Neural cell (in vitro differentiated cells): Measurements from ENCODE around the gene MAPK8IP3. TPM values are rescaled to one million over a fixed set of nuclear protein-coding genes. Genes with fewer than 3 reads are reported as not detected.

Experiments
- H2AFZ ChIP-seq: fragments of 200-600, 300-800 bp; sonication (generic), shearing (Covaris generic); 2 replicates; pipeline ENCODE4 v1.6.0; 2014; ENCODE audit warnings: low read depth, mild to moderate bottlenecking, antibody characterized with exemption, low read length, moderate library complexity
- H3F3A ChIP-seq: fragments of 200-600 bp; shearing (Covaris generic); 2 replicates; pipeline ENCODE4 v1.6.1; 2016; ENCODE audit warnings: mild to moderate bottlenecking, moderate library complexity, mixed read lengths, antibody characterized with exemption, low read length; ENCODE audit not compliant: insufficient read depth, poor library complexity, severe bottlenecking
- H3K27ac ChIP-seq: fragments of 200-600, 300-800 bp; sonication (generic), shearing (Covaris generic); 2 replicates; pipeline ENCODE4 v1.5.1; 2014; ENCODE audit warnings: mild to moderate bottlenecking, low read length, moderate library complexity
- H3K27me3 ChIP-seq: fragments of 300-800, 200-600 bp; sonication (generic), shearing (Covaris generic); 2 replicates; pipeline ENCODE4 v1.6.0; 2014; ENCODE audit warnings: mild to moderate bottlenecking, low read depth, low read length, moderate library complexity; ENCODE audit not compliant: insufficient read depth
- H3K36me3 ChIP-seq: fragments of 300-800, 200-600 bp; sonication (generic), shearing (Covaris generic); 2 replicates; pipeline ENCODE4 v1.5.1; 2014; ENCODE audit warnings: mild to moderate bottlenecking, antibody characterized with exemption, low read length, moderate library complexity; ENCODE audit not compliant: insufficient read depth
- H3K4me2 ChIP-seq: fragments of 300-800, 200-600 bp; sonication (generic), shearing (Covaris generic); 2 replicates; pipeline ENCODE4 v1.6.0; 2014; ENCODE audit warnings: mild to moderate bottlenecking, low read length
- H3K4me3 ChIP-seq: fragments of 300-800, 200-600 bp; sonication (generic), shearing (Covaris generic); 2 replicates; pipeline ENCODE4 v1.5.1; 2014; ENCODE audit warnings: mild to moderate bottlenecking, low read length, moderate library complexity
- H3K79me2 ChIP-seq: fragments of 200-600 bp; shearing (Covaris generic); replicated peaks from 2 replicates; pipeline ENCODE4 v1.6.0; 2014; ENCODE audit warnings: mild to moderate bottlenecking, low read length, moderate library complexity; ENCODE audit not compliant: insufficient read depth
- H3K9ac ChIP-seq: fragments of 300-800, 200-600 bp; sonication (generic), shearing (Covaris generic); 2 replicates; pipeline ENCODE4 v1.6.1; 2016; ENCODE audit warnings: mild to moderate bottlenecking, low read length, mixed read lengths
- H3K9me2 ChIP-seq: fragments of 200-600 bp; shearing (Covaris generic); 2 replicates; pipeline ENCODE4 v1.6.1; 2016; ENCODE audit warnings: mild to moderate bottlenecking, low read length, mixed read lengths; ENCODE audit not compliant: insufficient read depth
- H3K9me3 ChIP-seq: fragments of 200-600, 300-800 bp; sonication (generic), shearing (Covaris generic); 2 replicates; pipeline ENCODE4 v1.6.1; 2016; ENCODE audit warnings: mild to moderate bottlenecking, mixed run types, low read length, moderate library complexity, mixed read lengths
- H4K20me1 ChIP-seq: fragments of 200-600 bp; shearing (Covaris generic); 2 replicates; pipeline ENCODE4 v1.6.1; 2016; ENCODE audit warnings: mild to moderate bottlenecking, mixed run types; ENCODE audit not compliant: insufficient read depth
- EP300 ChIP-seq: fragments of 450-650 bp; conservative IDR thresholded peaks from 2 replicates; pipeline ENCODE4 v1.6.1; 2014; ENCODE audit warnings: antibody characterized with exemption, mild to moderate bottlenecking, moderate library complexity; ENCODE audit not compliant: poor library complexity, severe bottlenecking
- EZH2 ChIP-seq: fragments of 200-600, 300-800 bp; shearing (Covaris generic), sonication (generic); IDR thresholded peaks from 2 replicates; pipeline ENCODE4 v1.6.1; 2014; ENCODE audit warnings: antibody characterized with exemption, low read length, borderline replicate concordance, mild to moderate bottlenecking; ENCODE audit not compliant: insufficient read depth, poor library complexity, severe bottlenecking
- MXI1 ChIP-seq: fragments of 450-650 bp; conservative IDR thresholded peaks from 2 replicates; pipeline ENCODE4 v1.6.1; 2014; ENCODE audit warnings: antibody characterized with exemption, mild to moderate bottlenecking; ENCODE audit not compliant: poor library complexity, severe bottlenecking
- POLR2AphosphoS5 ChIP-seq: IDR thresholded peaks from 2 replicates; pipeline ENCODE4 v1.6.1; 2012
- RAD21 ChIP-seq: fragments of 450-650 bp; conservative IDR thresholded peaks from 2 replicates; pipeline ENCODE4 v1.6.1; 2014; ENCODE audit warnings: antibody characterized with exemption, mild to moderate bottlenecking, moderate library complexity
- SMC3 ChIP-seq: fragments of 450-650 bp; conservative IDR thresholded peaks from 2 replicates; pipeline ENCODE4 v1.6.1; 2014; ENCODE audit warnings: antibody characterized with exemption, mild to moderate bottlenecking, moderate library complexity; ENCODE audit not compliant: poor library complexity
- TAF1 ChIP-seq: IDR thresholded peaks from 2 replicates; pipeline ENCODE4 v1.6.1; 2012; ENCODE audit warnings: low read depth
- polyA plus RNA-seq: library from polyadenylated mRNA; depleted of rRNA; stranded (reverse); fragments of >200 nt; gene quantifications from 2 replicates; pipeline ENCODE4 v1.2.3, GENCODE V29; 2014
- TF ChIP-seq, protein P1 (sequence below): fragments of 450-650 bp; IDR thresholded peaks from 2 replicates; pipeline ENCODE4 v1.5.1; 2014; ENCODE audit warnings: antibody characterized with exemption, mild to moderate bottlenecking, moderate library complexity; ENCODE audit not compliant: poor library complexity, severe bottlenecking
- TF ChIP-seq, protein P2 (sequence below): IDR thresholded peaks from 2 replicates; pipeline ENCODE4 v1.6.1; 2012; ENCODE audit warnings: borderline replicate concordance

The MAPK8IP3 gene
- polyA plus RNA-seq, 1 donor from 2014 or later = 51.0 TPM

DNA sequence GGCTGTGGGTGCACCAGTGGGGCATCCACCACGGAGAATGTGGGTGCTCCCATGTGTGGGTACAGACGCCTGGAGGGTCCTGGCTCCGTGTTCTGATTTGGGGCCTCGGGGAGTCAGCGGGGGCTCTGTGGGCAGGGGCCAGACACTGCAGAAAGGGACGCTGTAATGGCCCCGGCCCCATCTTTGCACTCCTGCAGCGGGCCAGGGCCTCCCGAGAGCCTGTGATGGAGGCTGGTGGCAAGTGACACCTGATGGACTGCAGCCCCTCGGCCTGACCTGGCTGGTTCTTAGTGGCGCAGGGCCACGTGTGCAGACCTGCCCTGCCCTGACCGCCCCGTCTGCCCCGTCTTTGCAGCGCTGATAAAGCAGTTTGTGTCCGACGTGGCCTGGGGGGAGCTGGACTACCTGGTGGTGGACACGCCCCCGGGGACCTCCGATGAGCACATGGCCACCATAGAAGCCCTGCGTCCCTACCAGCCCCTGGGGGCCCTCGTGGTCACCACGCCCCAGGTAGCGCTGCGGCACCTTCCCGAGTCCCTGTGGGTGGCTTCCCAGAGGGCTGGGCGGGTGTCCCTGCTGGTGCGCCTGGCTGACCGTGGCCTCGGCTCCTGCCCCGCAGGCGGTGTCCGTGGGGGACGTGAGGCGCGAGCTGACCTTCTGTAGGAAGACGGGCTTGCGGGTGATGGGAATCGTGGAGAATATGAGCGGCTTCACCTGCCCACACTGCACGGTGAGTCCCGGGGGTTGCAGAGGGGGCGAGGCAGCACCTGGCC lies 81.5 kb downstream of the MAPK8IP3 start:
- no peak overlapping the region for H3K27ac ChIP-seq
- H3K9me3 ChIP-seq = no peaks in the 10 kb centered on the region
- no peak overlapping the region for H3K9ac ChIP-seq
- peaks cover 16% of the 10 kb centered on the region for H3K79me2 ChIP-seq
- H2AFZ ChIP-seq = no peak overlapping the region
- H3K27me3 ChIP-seq = no peaks in the 10 kb centered on the region
- H4K20me1 ChIP-seq = no peaks in the 10 kb centered on the region
- H3K9me2 ChIP-seq = no peaks in the 10 kb centered on the region
- no peaks in the 10 kb centered on the region for H3K36me3 ChIP-seq
- no peak overlapping the region for H3K4me2 ChIP-seq
- TF ChIP-seq SMC3 (no peak), TAF1 (no peak), MXI1 (no peak), RAD21 (no peak), EZH2 (no peak)
- TF ChIP-seq, protein P1, sequence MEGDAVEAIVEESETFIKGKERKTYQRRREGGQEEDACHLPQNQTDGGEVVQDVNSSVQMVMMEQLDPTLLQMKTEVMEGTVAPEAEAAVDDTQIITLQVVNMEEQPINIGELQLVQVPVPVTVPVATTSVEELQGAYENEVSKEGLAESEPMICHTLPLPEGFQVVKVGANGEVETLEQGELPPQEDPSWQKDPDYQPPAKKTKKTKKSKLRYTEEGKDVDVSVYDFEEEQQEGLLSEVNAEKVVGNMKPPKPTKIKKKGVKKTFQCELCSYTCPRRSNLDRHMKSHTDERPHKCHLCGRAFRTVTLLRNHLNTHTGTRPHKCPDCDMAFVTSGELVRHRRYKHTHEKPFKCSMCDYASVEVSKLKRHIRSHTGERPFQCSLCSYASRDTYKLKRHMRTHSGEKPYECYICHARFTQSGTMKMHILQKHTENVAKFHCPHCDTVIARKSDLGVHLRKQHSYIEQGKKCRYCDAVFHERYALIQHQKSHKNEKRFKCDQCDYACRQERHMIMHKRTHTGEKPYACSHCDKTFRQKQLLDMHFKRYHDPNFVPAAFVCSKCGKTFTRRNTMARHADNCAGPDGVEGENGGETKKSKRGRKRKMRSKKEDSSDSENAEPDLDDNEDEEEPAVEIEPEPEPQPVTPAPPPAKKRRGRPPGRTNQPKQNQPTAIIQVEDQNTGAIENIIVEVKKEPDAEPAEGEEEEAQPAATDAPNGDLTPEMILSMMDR = no peak
- TF ChIP-seq, protein P2, sequence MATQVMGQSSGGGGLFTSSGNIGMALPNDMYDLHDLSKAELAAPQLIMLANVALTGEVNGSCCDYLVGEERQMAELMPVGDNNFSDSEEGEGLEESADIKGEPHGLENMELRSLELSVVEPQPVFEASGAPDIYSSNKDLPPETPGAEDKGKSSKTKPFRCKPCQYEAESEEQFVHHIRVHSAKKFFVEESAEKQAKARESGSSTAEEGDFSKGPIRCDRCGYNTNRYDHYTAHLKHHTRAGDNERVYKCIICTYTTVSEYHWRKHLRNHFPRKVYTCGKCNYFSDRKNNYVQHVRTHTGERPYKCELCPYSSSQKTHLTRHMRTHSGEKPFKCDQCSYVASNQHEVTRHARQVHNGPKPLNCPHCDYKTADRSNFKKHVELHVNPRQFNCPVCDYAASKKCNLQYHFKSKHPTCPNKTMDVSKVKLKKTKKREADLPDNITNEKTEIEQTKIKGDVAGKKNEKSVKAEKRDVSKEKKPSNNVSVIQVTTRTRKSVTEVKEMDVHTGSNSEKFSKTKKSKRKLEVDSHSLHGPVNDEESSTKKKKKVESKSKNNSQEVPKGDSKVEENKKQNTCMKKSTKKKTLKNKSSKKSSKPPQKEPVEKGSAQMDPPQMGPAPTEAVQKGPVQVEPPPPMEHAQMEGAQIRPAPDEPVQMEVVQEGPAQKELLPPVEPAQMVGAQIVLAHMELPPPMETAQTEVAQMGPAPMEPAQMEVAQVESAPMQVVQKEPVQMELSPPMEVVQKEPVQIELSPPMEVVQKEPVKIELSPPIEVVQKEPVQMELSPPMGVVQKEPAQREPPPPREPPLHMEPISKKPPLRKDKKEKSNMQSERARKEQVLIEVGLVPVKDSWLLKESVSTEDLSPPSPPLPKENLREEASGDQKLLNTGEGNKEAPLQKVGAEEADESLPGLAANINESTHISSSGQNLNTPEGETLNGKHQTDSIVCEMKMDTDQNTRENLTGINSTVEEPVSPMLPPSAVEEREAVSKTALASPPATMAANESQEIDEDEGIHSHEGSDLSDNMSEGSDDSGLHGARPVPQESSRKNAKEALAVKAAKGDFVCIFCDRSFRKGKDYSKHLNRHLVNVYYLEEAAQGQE = no peak
- no peaks in the 10 kb centered on the region for H3F3A ChIP-seq
- no peak overlapping the region for H3K4me3 ChIP-seq

DNA sequence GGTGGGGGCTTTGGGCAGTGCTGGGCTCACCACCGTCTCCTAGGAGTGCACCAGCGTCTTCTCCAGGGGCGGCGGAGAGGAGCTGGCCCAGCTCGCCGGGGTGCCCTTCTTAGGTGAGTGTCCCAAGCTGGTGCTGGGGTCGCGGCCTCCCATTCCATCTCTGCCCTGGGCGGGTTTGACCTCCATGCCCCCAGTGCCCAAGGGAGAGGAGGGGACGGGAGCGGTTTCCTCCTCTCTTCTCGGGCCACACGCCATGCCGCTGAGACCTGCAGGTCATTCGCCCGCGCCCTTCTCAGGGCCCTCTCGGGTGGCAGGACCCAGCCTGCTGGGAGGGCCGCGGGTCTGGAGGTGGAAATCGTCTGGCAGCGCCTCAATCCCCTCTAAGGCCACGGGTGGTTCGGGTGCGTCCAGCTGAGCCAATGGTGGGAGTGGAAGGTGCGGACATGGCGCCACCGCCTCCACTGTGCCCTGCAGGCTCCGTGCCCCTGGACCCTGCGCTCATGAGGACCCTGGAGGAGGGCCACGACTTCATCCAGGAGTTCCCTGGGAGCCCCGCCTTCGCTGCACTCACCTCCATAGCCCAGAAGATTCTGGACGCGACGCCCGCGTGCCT lies 82.2 kb downstream of the MAPK8IP3 start:
- Histone ChIP-seq H2AFZ (no peak overlapping the region), H3K27me3 (no peaks in the 10 kb centered on the region), H3K79me2 (peaks cover 16% of the 10 kb centered on the region), H3K4me3 (no peak overlapping the region), H3K36me3 (no peaks in the 10 kb centered on the region), H3K9me2 (no peaks in the 10 kb centered on the region), H3K9me3 (no peaks in the 10 kb centered on the region), H3K27ac (no peak overlapping the region), H3K9ac (no peak overlapping the region), H4K20me1 (no peaks in the 10 kb centered on the region), H3F3A (no peaks in the 10 kb centered on the region), H3K4me2 (no peak overlapping the region)
- TF ChIP-seq EP300 = no peak
- no peak for TF ChIP-seq MXI1
- no peak for TF ChIP-seq RAD21
- no peak for TF ChIP-seq TAF1
- TF ChIP-seq POLR2AphosphoS5 = no peak
- TF ChIP-seq, protein P2 = no peak
